G401.6 (cell line): ENCODE data around the gene HERC4.
A peak's percentile ranks its signal among the peaks of the same experiment; 100 is the strongest.
"Not testable (repeated sequence)": the region's sequence is repeated elsewhere in the genome, so short reads cannot be mapped to it uniquely, and the experiment has no call there.

Source experiments
- FAIRE-seq: peaks from 2 replicates; lab custom pipeline; 2012; peaks lifted over from hg19 to GRCh38; lab: Jason Lieb, UNC

The HERC4 gene

DNA sequence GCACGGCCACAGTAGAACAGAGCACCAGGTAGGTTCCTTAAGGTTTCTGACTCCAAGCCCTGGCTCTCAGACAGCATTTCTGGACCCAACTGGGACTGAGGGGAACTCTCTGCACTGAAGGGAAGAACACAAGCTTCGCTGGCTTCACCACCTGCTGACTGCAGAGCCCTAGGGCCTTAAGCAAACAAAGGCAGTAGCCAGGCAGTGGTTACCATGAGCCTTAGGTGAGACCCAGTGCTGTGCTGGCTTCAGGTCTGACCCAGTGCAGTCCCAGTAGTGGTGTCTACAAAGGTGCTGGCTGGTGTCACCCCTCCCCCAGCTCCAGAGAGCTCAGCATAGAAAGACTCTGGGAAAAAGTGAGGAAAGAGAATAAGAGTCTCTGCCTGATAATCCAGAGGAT is 131.2 kb downstream of the HERC4 start:
- no peak for FAIRE-seq

DNA sequence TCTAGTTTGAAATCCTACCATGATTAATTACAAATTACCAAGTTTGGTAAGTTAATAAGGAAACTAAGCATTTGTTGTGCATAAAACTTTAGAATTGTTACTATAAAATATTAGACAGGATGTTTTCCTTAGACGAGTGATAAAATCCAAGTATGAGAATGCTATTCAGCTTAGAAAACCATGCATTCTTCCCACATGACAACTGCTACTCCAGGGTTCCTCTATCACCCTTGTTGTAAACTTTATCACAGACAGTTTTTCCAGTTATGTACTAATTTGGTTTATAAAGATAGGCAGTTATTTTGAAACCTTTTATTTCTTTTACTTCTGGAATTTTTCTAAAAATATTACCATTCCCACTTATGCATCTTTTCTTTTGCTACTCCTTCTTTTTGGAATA is 138.7 kb downstream of the HERC4 start:
- FAIRE-seq = peak; percentile 25

DNA sequence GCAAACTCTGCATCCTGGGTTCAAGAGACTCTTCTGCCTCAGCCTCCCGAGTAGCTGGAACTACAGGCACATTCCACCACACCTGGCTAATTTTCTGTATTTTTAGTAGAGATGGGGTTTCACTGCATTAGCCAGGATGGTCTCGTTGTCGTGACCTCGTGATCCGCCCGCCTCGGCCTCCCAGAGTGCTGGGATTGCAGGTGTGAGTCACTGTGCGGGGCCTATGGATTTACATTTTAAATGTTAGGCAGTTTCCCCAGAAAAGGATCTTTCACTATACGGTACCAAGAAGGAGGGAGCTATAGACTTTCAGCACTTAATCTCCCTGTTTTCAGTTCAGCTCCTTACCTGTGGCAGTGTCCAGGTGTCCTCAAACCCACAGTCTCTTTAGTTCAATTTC is 139.9 kb downstream of the HERC4 start:
- no peak for FAIRE-seq

DNA sequence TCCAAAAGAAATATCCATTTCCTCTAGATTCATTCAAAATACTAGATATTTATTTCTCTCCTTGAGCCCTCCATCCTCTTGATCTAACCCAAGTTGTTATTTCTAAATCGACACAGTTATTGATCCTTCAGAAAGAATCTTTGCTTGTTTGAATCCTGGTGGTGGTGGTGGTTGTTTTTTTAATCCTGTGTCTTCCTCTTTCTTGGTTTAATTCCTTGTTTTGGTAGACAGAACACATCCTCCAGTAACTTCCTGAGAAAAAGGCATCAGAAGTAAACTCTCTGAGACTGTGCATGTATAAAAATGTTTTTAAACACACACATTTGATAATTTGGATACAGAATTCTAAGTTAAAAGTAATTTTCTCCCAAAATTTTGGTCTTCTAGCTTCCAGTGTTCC is 140.7 kb downstream of the HERC4 start:
- no peak for FAIRE-seq

DNA sequence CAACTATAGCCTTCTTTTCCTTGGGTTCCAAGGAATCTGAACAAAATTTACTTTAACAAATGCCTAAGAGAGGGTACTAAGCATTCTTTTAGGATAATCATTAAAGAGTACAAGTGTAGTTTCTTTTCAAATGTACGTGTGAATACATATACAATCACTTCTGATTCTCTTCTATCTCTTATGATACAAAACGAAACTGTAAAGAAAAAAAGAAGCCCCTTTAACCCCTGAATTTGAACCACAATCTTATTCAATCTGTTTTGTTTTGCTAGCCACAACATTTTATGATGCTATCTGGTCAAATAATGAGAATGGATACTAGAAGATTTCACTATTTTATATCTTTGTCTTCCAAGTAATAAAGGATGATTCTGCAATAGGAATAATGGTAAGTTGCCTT is 141.9 kb downstream of the HERC4 start:
- no peak for FAIRE-seq

DNA sequence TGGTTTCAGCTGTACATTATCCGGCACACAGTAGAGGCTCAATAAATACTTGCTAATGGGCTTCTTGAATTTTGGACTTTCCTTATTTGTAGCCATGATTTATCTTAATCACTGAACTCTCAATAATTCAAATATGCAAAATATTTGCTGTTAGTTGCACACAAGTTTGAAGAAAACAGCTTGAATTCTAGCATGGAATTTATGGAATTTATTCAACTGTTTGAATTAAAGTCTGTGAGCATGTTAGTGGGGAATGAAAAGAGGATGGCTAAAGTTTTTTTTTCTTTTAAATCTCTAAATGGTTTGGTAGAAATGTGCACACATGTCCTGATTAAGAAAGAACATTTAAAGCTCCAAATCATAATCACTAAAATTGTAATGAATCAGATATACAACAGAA is 148.1 kb downstream of the HERC4 start:
- FAIRE-seq = no peak

DNA sequence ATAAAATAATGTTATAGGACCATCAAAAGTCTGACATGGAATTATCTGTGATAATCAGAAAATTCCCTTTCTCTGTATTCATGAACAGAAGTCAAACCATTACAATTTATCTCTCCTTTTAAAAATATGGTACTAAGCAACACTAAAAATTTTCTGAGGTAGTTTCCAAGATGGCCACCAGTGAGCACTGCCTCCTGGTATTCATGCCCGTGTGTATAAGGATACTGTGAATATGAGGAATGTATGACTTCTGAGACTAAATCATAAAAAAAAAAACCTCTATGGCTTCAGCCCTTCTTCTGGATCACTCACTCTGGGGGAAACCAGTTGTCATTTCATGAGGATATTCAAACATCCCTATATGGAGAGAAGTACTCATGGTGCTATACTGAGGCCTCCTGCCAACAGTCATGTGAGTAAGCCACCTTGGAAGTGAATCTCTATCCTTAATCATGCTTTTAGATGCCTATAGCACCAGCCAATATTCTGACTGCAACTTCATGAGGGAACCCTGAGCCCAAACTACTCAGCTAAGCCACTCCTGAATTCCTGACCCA is 149.6 kb downstream of the HERC4 start:
- FAIRE-seq = peak; percentile 6

DNA sequence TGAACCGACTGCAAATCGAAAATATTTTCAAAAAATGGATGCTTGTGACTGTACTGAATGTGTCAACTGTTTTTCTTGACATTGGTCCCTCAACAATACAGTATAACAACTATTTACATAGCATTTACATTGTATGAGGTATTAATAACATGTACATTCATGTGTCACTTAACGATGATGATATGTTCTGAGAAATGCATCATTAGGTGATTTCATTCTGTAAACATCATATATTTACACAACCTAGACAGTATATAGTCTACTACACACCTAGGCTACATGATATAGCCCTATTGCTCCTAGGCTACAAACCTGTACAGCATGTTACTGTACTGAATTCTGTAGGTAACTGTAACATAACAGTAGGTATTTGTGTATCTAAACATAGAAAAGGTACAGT is 150.9 kb downstream of the HERC4 start:
- no peak for FAIRE-seq

DNA sequence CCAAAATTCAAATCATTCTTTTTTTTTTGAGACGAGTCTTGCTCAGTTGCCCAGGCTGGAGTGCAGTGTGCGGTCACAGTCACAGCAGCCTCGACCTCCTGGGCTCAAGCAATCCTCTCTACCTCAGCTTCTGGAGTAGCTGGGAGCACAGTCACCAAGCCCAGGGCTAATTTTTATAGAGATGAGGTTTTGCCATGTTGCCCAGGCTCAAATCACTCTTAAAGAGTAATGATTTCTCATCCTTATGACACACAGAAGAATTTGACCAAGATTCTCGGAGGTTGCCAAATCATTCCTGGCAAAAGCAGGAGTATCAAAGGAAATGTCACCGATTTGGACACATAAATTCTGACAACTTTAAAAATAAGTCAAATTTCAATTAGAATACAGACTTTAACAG is 151.5 kb downstream of the HERC4 start:
- FAIRE-seq = no peak

DNA sequence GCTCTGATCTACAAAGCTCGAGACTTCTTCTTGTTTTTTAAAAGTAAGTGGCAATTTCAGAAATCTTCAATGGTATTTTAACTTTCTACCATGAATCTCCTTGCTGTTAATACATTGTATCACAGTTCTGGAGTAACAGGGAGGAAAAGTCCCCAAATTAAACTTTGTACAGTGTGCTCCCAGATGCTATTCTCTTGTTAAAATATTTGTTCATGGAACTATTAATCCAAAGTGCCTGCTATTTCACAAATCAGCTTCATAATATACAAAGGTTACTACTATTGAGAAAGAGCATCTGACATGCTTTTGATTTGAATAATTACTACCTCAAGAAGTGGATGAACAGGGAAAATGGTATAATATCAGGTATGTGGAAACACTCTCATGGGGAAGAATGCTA is 154.0 kb downstream of the HERC4 start:
- no peak for FAIRE-seq

DNA sequence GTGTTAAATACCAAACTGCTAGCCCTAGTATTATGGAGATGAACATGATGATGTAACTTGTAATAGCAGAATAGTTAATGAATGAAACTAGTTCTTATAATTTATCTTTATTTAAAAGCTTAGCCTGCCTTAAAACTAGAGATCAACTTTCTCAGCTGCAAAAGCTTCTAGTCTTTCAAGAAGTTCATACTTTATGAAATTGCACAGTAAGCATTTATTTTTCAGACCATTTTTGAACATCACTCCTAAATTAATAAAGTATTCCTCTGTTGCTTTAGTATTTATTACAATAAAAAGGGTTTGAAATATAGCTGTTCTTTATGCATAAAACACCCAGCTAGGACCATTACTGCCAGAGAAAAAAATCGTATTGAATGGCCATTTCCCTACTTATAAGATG is 157.4 kb downstream of the HERC4 start:
- FAIRE-seq = peak; percentile 62

DNA sequence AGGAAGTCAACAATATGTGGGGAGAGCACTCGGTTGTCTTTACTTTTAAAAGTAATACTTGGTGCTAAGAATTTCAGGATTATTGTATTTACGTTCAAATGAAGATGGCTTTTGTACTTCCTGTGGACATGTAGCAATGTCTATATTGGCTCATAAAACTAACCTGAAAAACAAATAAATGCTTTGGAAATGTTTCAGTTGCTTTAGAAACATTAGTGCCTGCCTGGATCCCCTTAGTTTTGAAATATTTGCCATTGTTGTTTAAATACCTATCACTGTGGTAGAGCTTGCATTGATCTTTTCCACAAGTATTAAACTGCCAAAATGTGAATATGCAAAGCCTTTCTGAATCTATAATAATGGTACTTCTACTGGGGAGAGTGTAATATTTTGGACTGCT is 157.9 kb downstream of the HERC4 start:
- FAIRE-seq = no peak

DNA sequence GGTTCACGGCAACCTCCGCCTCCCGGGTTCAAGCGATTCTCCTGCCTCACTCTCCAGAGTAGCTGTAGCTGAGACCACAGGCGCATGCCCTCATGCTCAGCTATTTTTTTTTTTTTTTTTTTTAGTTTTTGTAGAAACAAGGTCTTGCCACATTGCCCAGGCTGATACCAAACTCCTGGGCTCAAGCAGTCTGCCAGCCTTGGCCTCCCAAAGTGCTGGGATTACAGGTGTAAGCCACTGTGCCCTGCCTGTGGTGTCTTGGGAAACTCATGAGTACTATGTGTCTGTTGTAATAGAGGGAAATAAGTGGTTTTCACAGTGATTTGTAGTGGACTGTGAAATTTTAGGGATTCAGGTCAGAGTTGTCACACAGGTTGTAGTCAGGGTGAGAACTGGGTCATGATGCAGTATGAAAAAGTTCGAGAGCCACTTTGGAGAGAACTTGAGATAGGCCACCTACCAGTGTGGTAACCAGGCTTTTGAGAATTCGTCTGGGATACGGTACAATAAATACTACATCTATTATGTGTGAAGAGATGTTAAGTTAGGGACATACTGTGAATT is 160.2 kb downstream of the HERC4 start:
- FAIRE-seq = no peak

DNA sequence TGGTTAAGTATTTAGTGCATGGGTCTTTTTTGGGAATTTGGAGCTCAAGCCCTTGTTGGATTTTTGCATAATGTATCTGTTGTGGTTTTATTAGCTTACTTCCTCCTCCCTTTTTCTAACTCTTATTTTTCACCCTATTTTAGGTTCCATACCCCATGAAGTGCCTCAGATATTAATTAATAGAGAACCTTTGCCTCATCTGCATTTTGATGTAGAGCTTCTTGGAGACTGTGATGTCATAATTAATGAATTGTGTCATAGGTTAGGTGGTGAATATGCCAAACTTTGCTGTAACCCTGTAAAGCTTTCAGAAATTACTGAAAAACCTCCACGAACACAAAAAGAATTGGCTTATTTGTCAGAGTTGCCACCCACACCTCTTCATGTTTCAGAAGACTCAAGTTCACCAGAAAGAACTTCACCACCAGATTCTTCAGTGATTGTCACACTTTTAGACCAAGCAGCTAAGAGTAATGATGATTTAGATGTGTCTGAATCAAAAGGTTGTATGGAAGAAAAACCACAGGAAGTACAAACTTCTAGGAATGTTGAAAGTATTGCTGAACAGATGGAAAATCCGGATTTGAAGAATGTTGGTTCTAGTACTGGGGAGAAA is 162.6 kb downstream of the HERC4 start:
- no peak for FAIRE-seq

DNA sequence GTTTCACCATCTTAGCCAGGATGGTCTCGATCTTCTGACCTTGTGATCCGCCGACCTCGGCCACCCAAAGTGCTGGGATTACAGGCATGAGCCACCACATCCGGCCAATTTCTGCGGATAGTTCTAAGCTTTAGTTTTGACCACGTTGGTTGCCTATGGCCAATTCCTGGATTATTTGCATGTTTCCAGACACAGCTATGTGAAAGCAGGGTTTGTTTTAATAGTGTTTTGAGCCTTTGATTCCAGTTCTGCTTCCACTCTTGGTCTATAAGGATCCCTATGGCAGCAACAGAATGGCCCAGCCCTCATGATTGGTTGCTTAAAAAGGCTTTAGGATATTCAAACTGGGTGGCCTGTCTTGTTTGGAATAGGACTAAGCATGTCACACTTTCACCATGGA is 171.5 kb downstream of the HERC4 start:
- no peak for FAIRE-seq

DNA sequence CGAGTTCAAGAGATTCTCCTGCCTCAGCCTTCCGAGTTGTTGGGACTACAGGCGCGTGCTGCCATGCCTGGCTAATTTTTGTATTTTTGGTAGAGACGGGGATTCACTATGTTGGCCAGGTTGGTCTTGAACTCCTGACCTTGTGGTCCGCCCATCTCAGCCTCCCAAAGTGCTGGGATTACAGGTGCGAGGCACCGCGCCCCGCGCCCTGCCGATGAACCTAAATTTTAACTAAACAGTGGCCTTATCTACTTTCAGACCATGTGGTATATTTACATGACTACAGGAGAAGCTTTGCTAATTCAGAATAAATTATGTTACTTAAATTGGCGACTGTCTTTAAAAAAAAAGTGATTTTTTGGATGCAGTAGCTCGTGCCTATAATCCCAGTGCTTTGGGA is 181.4 kb downstream of the HERC4 start:
- no peak for FAIRE-seq

DNA sequence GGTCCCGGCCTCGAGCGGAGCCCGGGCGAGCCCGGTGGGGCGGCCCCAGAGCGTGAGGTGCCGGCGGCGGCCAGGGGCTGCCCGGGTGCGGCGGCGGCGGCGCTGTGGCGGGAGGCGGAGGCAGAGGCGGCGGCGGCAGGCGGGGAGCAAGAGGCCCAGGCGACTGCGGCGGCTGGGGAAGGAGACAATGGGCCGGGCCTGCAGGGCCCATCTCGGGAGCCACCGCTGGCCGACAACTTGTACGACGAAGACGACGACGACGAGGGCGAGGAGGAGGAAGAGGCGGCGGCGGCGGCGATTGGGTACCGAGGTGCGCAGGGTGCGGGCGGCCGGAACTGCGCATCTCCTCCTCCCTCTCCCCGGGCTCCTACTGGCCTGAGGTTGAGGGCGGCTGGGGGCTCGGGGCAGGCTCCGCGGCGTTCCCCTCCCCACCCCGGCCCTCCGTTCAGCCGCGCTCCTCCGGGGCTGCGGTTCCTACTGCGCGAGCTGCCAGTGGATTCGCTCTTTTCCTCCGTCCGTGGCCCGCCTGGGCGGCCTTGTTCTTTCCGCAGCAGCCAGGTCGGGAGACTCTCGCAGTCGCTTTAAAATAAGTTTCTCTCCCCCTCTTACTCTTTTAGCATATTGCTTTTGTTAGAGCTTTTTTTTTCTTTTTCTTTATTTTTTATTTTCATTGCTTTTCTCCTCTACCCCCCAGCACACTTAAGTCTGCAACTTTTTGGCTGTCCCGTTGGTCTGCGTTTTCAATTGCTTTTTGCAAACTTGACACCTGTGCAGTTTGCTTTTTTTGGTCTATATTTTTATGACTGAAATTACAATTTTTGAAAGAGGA is 190.0 kb downstream of the HERC4 start:
- no peak for FAIRE-seq

DNA sequence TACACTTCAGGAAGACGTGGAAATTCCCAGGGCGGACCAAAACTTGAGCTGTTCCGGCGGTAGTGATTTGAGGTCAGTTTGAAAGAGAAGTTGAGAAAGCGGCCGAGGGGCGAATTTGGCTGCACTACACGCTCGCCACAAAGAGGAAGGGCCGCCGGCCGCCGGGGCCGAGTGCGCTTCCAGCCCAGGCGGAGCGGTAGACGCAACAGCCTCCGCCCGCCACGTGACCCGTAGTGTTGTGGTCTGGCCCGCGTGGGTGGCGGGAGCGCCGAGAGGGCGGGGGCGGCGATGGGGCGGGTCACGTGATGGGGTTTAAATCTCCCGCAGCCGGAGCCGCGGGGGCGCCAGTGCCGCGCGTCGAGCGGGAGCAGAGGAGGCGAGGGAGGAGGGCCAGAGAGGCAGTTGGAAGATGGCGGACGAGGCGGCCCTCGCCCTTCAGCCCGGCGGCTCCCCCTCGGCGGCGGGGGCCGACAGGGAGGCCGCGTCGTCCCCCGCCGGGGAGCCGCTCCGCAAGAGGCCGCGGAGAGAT is 190.7 kb downstream of the HERC4 start, which contains the start of gene SIRT1:
Gene SIRT1 (plus strand): TSS at position 344 of the 529 bp plus-strand sequence. CDS start 66 bp downstream, at position 410.
- peak; percentile 70 for FAIRE-seq

DNA sequence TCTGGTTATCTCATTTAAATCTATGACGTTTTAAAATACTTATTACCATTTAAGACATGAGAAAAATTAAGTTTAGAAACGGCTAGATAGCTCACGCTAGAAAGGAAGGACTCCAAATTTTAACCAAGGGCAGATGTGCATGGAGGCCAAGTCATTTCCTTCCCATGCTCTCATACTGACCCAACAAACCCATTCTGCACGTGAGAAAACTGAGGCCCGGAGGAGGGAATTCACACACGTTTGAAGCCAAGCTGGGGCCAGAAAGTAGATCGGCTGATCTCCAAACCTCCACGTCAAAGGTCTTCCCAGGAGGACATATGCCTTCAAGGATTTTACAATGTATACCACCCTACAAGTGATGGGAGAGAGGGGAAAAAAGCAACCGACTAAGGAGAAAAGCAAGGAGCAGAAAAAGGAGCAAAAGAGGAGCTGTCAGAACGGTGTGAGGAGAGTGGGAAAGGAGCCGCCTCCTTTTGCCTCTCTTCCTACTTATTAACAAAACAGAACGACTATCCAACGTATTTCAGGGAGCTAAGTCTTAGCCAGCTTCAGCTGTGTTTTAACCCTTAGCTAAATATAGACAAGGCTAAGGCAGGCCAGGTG is 191.3 kb downstream of the HERC4 start:
- no peak for FAIRE-seq

DNA sequence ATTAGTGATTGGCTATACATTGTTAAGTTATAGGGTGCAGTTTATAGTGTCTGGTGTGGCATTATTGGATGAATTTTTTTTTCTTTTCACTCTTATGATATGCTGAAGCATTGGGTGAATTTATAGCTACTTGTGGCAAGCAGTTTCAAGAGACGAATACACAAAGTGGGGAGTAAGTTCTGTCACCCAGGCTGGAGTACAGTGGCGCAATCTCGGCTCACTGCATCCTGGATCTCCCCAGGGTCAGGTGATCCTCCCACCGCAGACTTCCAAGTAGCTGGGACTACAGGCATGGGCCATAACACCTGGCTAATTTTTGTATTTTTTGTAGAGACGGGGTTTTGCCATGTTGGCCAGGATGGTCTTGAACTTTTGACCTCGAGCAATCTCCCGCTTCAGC is 196.9 kb downstream of the HERC4 start:
- no peak for FAIRE-seq

DNA sequence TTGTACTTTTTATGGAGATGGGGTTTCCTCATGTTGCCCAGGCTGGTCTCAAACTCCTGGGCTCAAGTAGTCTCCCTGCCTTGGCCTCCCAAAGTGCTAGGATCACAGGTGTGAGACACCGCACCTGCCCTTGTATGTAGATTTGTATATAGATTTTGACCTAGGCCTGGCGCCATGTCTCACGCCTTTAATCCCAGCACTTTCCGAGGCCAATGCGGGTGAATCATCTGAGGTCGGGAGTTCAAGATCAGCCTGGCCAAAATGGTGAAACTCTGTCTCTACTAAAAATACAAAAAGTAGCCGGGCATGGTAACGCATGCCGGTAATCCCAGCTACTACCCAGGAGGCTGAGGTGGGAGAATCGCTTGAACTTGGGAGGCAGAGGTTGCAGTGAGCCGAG is 197.7 kb downstream of the HERC4 start:
- not testable (repeated sequence) for FAIRE-seq

DNA sequence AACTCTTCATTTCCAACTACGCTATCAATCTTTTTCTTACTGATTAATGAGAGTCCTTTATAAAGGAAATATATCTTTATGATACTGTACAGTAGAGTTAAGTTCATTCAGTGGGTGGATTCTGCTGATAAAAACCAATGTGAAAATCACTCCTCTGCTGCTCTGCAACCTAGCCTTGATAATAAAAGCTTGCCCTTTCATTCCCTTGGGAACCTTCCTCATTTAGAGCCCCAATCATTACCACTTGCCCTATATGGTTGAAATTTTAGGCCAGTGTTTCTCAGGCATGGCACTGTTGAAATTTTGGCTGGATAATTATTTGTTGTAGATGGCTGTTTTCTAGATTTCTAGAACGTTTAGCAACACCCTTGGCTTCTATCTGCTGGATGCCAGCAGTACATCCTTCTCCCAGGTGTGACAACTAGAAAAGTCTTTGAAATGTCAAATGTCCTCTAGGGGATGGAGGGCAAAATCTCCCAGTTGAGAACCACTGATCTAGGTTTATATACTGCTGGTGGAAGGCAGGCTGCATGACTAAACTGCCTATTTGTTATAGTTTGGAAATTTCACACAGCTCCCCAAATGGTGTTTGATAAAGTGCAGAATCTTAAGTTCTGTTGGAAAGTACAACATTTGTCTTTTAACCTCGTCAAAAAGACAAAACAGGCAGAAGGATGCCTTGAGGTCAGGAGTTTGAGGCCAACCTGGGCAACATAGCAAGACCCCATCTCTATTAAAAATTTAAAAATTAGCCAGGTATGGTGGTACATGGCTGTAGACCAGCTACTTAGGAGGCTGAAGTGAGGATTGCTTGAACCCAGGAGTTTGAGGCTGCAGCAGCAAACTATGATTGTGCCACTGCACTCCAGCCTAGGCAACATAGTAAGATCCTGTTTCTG is 199.5 kb downstream of the HERC4 start:
- FAIRE-seq = no peak
